Posterior vena cava (tissue), 2 donors: ENCODE data around the gene ACVR1C. TPM values are rescaled to one million over a fixed set of nuclear protein-coding genes. Genes with fewer than 3 reads are reported as not detected.

Source experiments
- total RNA-seq, 2 donors: library from RNA; stranded (reverse); fragmentation: NEBNext Ultra II Directional; extraction: Animal tissue kit (Norgen Biotek cat#: 25700); gene quantifications; one replicate each; pipeline ENCODE4 v1.2.1, GENCODE V29; 2021
- donor health status: DM: yes; HTN: yes; CAD: no.
- donor health status: DM: yes; HTN: yes; CAD: no.

The ACVR1C gene
- total RNA-seq, 2 donors from 2014 or later: 0.19 to 0.52 TPM

Other genes starting within 250 kb of the ACVR1C start
- 1 to 10 TPM; 6.3 to 6.8 TPM for gene CYTIP, start 184.8 kb downstream of the ACVR1C start, total RNA-seq
- gene ACVR1, start 247.5 kb upstream of the ACVR1C start, total RNA-seq: 10 to 100 TPM; 67.4 to 70.3 TPM